Duodenal mucosa (tissue), 2 donors: Measurements from ENCODE around the gene GTF2I.

ENCODE experiments used
- H3K27ac ChIP-seq: one replicate; pipeline ENCODE4 v1.7.0; 2013; ENCODE audit warnings: low read depth, low read length
- H3K27me3 ChIP-seq, 2 donors: one replicate each; pipeline ENCODE4 v1.7.0; 2013; ENCODE audit warnings: low read length in 2 of 2, control low read depth in 1 of 2; ENCODE audit not compliant: insufficient read depth in 2 of 2, control insufficient read depth in 1 of 2
- H3K36me3 ChIP-seq, 2 donors: one replicate each; pipeline ENCODE4 v1.7.0; 2013; ENCODE audit warnings: low read length in 2 of 2, control low read depth in 1 of 2; ENCODE audit not compliant: insufficient read depth in 2 of 2, control insufficient read depth in 1 of 2
- H3K4me1 ChIP-seq, 2 donors: one replicate each; pipeline ENCODE4 v1.7.0; 2013; ENCODE audit warnings: low read length in 2 of 2, control low read depth in 1 of 2; ENCODE audit not compliant: insufficient read depth in 2 of 2, control insufficient read depth in 1 of 2
- H3K4me3 ChIP-seq, 2 donors: one replicate each; pipeline ENCODE4 v1.7.0; 2013; ENCODE audit warnings: low read length in 2 of 2, low read depth in 1 of 2
- H3K9ac ChIP-seq, 2 donors: one replicate each; pipeline ENCODE4 v1.7.0; 2013; ENCODE audit warnings: low read length in 2 of 2, low read depth in 1 of 2
- H3K9me3 ChIP-seq, 2 donors: one replicate each; pipeline ENCODE4 v1.7.0; 2013; ENCODE audit warnings: low read length in 2 of 2, control low read depth in 1 of 2; ENCODE audit not compliant: control insufficient read depth in 1 of 2

The GTF2I gene

GRCh38 chr7:74657692-74658177, at the start of gene GTF2I:
TSS of gene GTF2I (plus strand) at chr7:74657718. CDS start at chr7:74689129, 31,411 bp downstream.
- H3K36me3 ChIP-seq = no peaks in the 10 kb centered on the region
- H3K9me3 ChIP-seq = no peaks in the 10 kb centered on the region
- no peaks in the 10 kb centered on the region for H3K27me3 ChIP-seq
- H3K4me3 ChIP-seq = peak within 1 kb of the TSS; percentile 75 to 88
- H3K9ac ChIP-seq = peak within 1 kb of the TSS; percentile 81 to 89
- H3K27ac ChIP-seq = peak within 1 kb of the TSS; percentile 93
- H3K4me1 ChIP-seq = peaks cover 26 to 51% of the 10 kb centered on the region in 2 donors

GRCh38 chr7:74612015-74612829, 45.3 kb upstream of the GTF2I start:
- Histone ChIP-seq H3K27ac (no peak overlapping the region), H3K27me3 (no peaks in the 10 kb centered on the region), H3K4me1 (peaks cover 4% of the 10 kb centered on the region in 2 donors), H3K9me3 (no peaks in the 10 kb centered on the region), H3K36me3 (no peaks in the 10 kb centered on the region), H3K4me3 (no peak overlapping the region), H3K9ac (no peak overlapping the region)

- no peak overlapping the region for H3K9ac ChIP-seq
- peaks cover 0 to 8% of the 10 kb centered on the region in 2 donors for H3K4me1 ChIP-seq
- no peaks in the 10 kb centered on the region for H3K27me3 ChIP-seq
- no peaks in the 10 kb centered on the region for H3K36me3 ChIP-seq
- H3K27ac ChIP-seq = no peak overlapping the region
- H3K9me3 ChIP-seq = no peaks in the 10 kb centered on the region
- no peak overlapping the region for H3K4me3 ChIP-seq
Observed at GRCh38 chr7:74615933-74616780, 41.4 kb upstream of the GTF2I start.

- Histone ChIP-seq H3K4me3 (no peak overlapping the region), H3K9me3 (no peaks in the 10 kb centered on the region), H3K4me1 (peaks cover 0 to 8% of the 10 kb centered on the region in 2 donors), H3K27ac (no peak overlapping the region), H3K36me3 (no peaks in the 10 kb centered on the region), H3K27me3 (no peaks in the 10 kb centered on the region), H3K9ac (no peak overlapping the region)
Observed at GRCh38 chr7:74617180-74617744, 40.3 kb upstream of the GTF2I start.

GRCh38 chr7:74619235-74619860, 38.2 kb upstream of the GTF2I start:
- Histone ChIP-seq H3K4me1 (peaks cover 0 to 6% of the 10 kb centered on the region in 2 donors), H3K27ac (no peak overlapping the region), H3K9me3 (no peaks in the 10 kb centered on the region), H3K9ac (no peak overlapping the region), H3K4me3 (no peak overlapping the region), H3K27me3 (no peaks in the 10 kb centered on the region), H3K36me3 (no peaks in the 10 kb centered on the region)

GRCh38 chr7:74622228-74622749, 35.2 kb upstream of the GTF2I start:
- Histone ChIP-seq H3K9ac (no peak overlapping the region), H3K27me3 (no peaks in the 10 kb centered on the region), H3K27ac (no peak overlapping the region)

GRCh38 chr7:74623135-74623534, 34.4 kb upstream of the GTF2I start:
- Histone ChIP-seq H3K4me3 (no peak overlapping the region), H3K4me1 (peaks cover 0 to 5% of the 10 kb centered on the region in 2 donors), H3K27ac (no peak overlapping the region), H3K9ac (no peak overlapping the region), H3K36me3 (no peaks in the 10 kb centered on the region), H3K9me3 (no peaks in the 10 kb centered on the region), H3K27me3 (no peaks in the 10 kb centered on the region)

More at GRCh38 chr7:74622228-74622749, 35.2 kb upstream of the GTF2I start:
- H3K36me3 ChIP-seq = no peaks in the 10 kb centered on the region
- no peaks in the 10 kb centered on the region for H3K9me3 ChIP-seq
- H3K4me1 ChIP-seq = peaks cover 0 to 3% of the 10 kb centered on the region in 2 donors
- H3K4me3 ChIP-seq = no peak overlapping the region

- no peak overlapping the region for H3K9ac ChIP-seq
- no peak overlapping the region for H3K27ac ChIP-seq
- H3K4me3 ChIP-seq = no peak overlapping the region
- no peaks in the 10 kb centered on the region for H3K27me3 ChIP-seq
- H3K9me3 ChIP-seq = no peaks in the 10 kb centered on the region
- peaks cover 0 to 7% of the 10 kb centered on the region in 2 donors for H3K4me1 ChIP-seq
- no peaks in the 10 kb centered on the region for H3K36me3 ChIP-seq
Observed at GRCh38 chr7:74625446-74625845, 32.1 kb upstream of the GTF2I start.

GRCh38 chr7:74627661-74628411, 29.7 kb upstream of the GTF2I start:
- H3K27ac ChIP-seq = no peak overlapping the region
- H3K9ac ChIP-seq = no peak overlapping the region
- H3K36me3 ChIP-seq = no peaks in the 10 kb centered on the region
- H3K4me3 ChIP-seq = no peak overlapping the region
- peaks cover 0 to 7% of the 10 kb centered on the region in 2 donors for H3K4me1 ChIP-seq
- H3K27me3 ChIP-seq = no peaks in the 10 kb centered on the region
- no peaks in the 10 kb centered on the region for H3K9me3 ChIP-seq
